Parathyroid adenoma (tissue), 2 donors: ENCODE results near the gene KAZN.

Experiments
- H2AFZ ChIP-seq: fragments of 300-600 bp; sonication (generic); one replicate; pipeline ENCODE4 v1.7.0; 2017; ENCODE audit warnings: antibody characterized with exemption, mild to moderate bottlenecking
- H3K27ac ChIP-seq: fragments of 300-600 bp; sonication (generic); one replicate; pipeline ENCODE4 v1.7.0; 2017
- H3K27me3 ChIP-seq: fragments of 300-600 bp; sonication (generic); one replicate; pipeline ENCODE4 v1.7.0; 2017; ENCODE audit warnings: low read length; ENCODE audit not compliant: control insufficient read depth, insufficient read depth
- H3K36me3 ChIP-seq: fragments of 300-600 bp; sonication (generic); one replicate; pipeline ENCODE4 v1.7.0; 2017; ENCODE audit warnings: low read length; ENCODE audit not compliant: control insufficient read depth, insufficient read depth
- H3K4me1 ChIP-seq: fragments of 300-600 bp; sonication (generic); one replicate; pipeline ENCODE4 v1.7.0; 2017; ENCODE audit warnings: control low read depth
- H3K4me2 ChIP-seq: fragments of 300-600 bp; sonication (generic); one replicate; pipeline ENCODE4 v1.7.0; 2017; ENCODE audit warnings: low read length
- H3K4me3 ChIP-seq: fragments of 300-600 bp; sonication (generic); one replicate; pipeline ENCODE4 v1.7.0; 2017; ENCODE audit warnings: low read depth, low read length
- H3K79me2 ChIP-seq: fragments of 300-600 bp; sonication (generic); one replicate; pipeline ENCODE4 v1.7.0; 2017; ENCODE audit warnings: control low read depth
- H3K9ac ChIP-seq: fragments of 300-600 bp; sonication (generic); one replicate; pipeline ENCODE4 v1.7.0; 2017; ENCODE audit warnings: mild to moderate bottlenecking
- H3K9me3 ChIP-seq: fragments of 300-600 bp; sonication (generic); one replicate; pipeline ENCODE4 v1.7.0; 2017; ENCODE audit warnings: low read length; ENCODE audit not compliant: control insufficient read depth
- TF ChIP-seq, protein P1 (sequence below): fragments of 300-600 bp; sonication (generic); IDR thresholded peaks from one replicate; pipeline ENCODE4 v1.7.0; 2017; ENCODE audit warnings: antibody characterized with exemption, mild to moderate bottlenecking
- donor health status: primary hyperparathyroidism.

Gene KAZN

GRCh38 chr1:14607295-14607694 is 8.8 kb downstream of the KAZN start:
- Histone ChIP-seq H3K79me2 (no peaks in the 10 kb centered on the region), H3K9me3 (no peaks in the 10 kb centered on the region), H3K27ac (no peak overlapping the region), H3K4me1 (no peaks in the 10 kb centered on the region), H3K36me3 (no peaks in the 10 kb centered on the region), H3K9ac (no peak overlapping the region), H3K4me3 (no peak overlapping the region), H2AFZ (no peak overlapping the region), H3K27me3 (no peaks in the 10 kb centered on the region), H3K4me2 (no peak overlapping the region)
- TF ChIP-seq, protein P1, sequence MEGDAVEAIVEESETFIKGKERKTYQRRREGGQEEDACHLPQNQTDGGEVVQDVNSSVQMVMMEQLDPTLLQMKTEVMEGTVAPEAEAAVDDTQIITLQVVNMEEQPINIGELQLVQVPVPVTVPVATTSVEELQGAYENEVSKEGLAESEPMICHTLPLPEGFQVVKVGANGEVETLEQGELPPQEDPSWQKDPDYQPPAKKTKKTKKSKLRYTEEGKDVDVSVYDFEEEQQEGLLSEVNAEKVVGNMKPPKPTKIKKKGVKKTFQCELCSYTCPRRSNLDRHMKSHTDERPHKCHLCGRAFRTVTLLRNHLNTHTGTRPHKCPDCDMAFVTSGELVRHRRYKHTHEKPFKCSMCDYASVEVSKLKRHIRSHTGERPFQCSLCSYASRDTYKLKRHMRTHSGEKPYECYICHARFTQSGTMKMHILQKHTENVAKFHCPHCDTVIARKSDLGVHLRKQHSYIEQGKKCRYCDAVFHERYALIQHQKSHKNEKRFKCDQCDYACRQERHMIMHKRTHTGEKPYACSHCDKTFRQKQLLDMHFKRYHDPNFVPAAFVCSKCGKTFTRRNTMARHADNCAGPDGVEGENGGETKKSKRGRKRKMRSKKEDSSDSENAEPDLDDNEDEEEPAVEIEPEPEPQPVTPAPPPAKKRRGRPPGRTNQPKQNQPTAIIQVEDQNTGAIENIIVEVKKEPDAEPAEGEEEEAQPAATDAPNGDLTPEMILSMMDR = no peak

- H3K9me3 ChIP-seq = no peaks in the 10 kb centered on the region
- TF ChIP-seq, protein P1 = no peak
- no peak overlapping the region for H3K9ac ChIP-seq
- H3K4me1 ChIP-seq = no peaks in the 10 kb centered on the region
- H3K4me2 ChIP-seq = no peak overlapping the region
- H3K79me2 ChIP-seq = no peaks in the 10 kb centered on the region
- H2AFZ ChIP-seq = no peak overlapping the region
- H3K36me3 ChIP-seq = no peaks in the 10 kb centered on the region
- H3K27ac ChIP-seq = no peak overlapping the region
- no peaks in the 10 kb centered on the region for H3K27me3 ChIP-seq
- no peak overlapping the region for H3K4me3 ChIP-seq
Measured at GRCh38 chr1:14608308-14608707, 9.8 kb downstream of the KAZN start.

- no peak overlapping the region for H2AFZ ChIP-seq
- H3K4me1 ChIP-seq = no peaks in the 10 kb centered on the region
- H3K27ac ChIP-seq = no peak overlapping the region
- H3K36me3 ChIP-seq = no peaks in the 10 kb centered on the region
- TF ChIP-seq, protein P1 = no peak
- no peaks in the 10 kb centered on the region for H3K79me2 ChIP-seq
- no peak overlapping the region for H3K9ac ChIP-seq
- no peaks in the 10 kb centered on the region for H3K27me3 ChIP-seq
- no peaks in the 10 kb centered on the region for H3K9me3 ChIP-seq
- H3K4me2 ChIP-seq = no peak overlapping the region
- H3K4me3 ChIP-seq = no peak overlapping the region
Measured at GRCh38 chr1:14610761-14611160, 12.3 kb downstream of the KAZN start.

DNA sequence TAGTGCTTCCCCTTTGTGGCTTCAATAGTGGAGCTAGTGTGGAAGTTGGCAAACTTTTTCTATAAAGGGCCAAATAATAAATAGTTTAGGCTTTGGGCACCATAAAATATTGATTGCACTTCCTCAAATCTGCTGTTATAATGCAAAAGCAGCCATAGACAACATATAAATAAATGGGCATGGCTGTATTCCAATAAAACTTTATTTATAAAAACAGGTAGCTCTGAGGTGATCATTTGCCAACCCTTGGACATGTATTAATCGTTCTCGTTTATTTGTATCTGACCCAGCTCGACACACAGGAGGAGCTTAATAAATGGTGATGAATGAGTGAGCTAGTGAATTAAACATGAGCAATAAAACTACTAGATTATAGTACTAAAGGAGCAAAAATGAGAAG is 13.3 kb downstream of the KAZN start:
- H3K27ac ChIP-seq = no peak overlapping the region
- no peaks in the 10 kb centered on the region for H3K36me3 ChIP-seq
- no peak overlapping the region for H3K4me2 ChIP-seq
- H3K4me3 ChIP-seq = no peak overlapping the region
- H3K27me3 ChIP-seq = no peaks in the 10 kb centered on the region
- TF ChIP-seq, protein P1 = no peak
- no peaks in the 10 kb centered on the region for H3K79me2 ChIP-seq
- no peaks in the 10 kb centered on the region for H3K9me3 ChIP-seq
- no peak overlapping the region for H2AFZ ChIP-seq
- no peak overlapping the region for H3K9ac ChIP-seq
- no peaks in the 10 kb centered on the region for H3K4me1 ChIP-seq

DNA sequence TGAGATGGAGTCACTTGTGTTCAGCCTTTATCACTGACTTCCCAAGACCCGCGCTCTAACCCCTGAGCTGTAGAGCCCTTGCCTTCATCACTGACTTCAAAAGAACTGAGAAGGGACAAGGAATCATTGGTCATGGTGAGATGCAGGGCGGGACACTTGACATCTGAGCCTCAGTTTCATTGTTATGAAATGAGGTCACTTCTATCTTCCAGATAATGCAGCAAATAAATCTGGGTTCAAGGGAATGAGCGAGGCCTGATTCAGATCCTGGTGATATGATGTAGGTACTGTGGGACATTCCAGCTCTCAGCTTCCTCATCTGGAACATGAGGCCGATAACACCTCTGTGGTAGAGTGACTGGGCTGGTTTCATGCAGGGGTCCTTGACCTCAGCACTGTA is 13.8 kb downstream of the KAZN start:
- Histone ChIP-seq H2AFZ (no peak overlapping the region), H3K9ac (no peak overlapping the region), H3K27me3 (no peaks in the 10 kb centered on the region), H3K9me3 (no peaks in the 10 kb centered on the region), H3K4me3 (no peak overlapping the region), H3K27ac (no peak overlapping the region), H3K36me3 (no peaks in the 10 kb centered on the region), H3K4me2 (no peak overlapping the region), H3K4me1 (no peaks in the 10 kb centered on the region), H3K79me2 (no peaks in the 10 kb centered on the region)
- TF ChIP-seq, protein P1 = no peak
